DND-41 (cell line): Measurements from ENCODE around the gene ESR2.

Experiments
- CTCF ChIP-seq: IDR thresholded peaks from 2 replicates; pipeline ENCODE4 v1.5.1; 2012; ENCODE audit warnings: borderline replicate concordance, low read length, moderate library complexity, mild to moderate bottlenecking; ENCODE audit not compliant: poor library complexity, severe bottlenecking; ENCODE audit errors: extremely low read depth
- EZH2 ChIP-seq: IDR thresholded peaks from 3 replicates; pipeline ENCODE4 v1.6.1; 2012; ENCODE audit warnings: borderline replicate concordance, low read depth, mild to moderate bottlenecking, moderate library complexity, low read length, inconsistent platforms; ENCODE audit not compliant: severe bottlenecking

- TF ChIP-seq CTCF (no peak), EZH2 (no peak)
Measured at GRCh38 chr14:64098120-64098519, 196.1 kb downstream of the ESR2 start.
